ENCODE measurements around the gene ANGPTL7.

- TF ChIP-seq EZH2phosphoT487 (IDR thresholded peaks at IDR 0.05; ENCODE audit: insufficient read depth, low read depth), result no peak
- no peak for TF ChIP-seq EZH2 (IDR thresholded peaks at IDR 0.05; ENCODE audit: insufficient read depth, poor library complexity, severe bottlenecking)
Observed at GRCh38 chr1:11143401-11143800, 45.8 kb upstream of the ANGPTL7 start.
